HCT116 (cell line): ENCODE data around the gene GPRC5A. TPM values are rescaled to one million over a fixed set of nuclear protein-coding genes. Genes with fewer than 3 reads are reported as not detected.

ENCODE experiments used
- ATAC-seq: fragments of 200-7000 bp; cut with Tn5 transposase; 2 replicates; pipeline ENCODE4 v1.9.1; 2020; ENCODE audit warnings: mild to moderate bottlenecking, moderate library complexity
- BruUV-seq: library from RNA; stranded (reverse); fragments of 400-500 nt; replicated peaks from 2 replicates; lab custom pipeline; 2021; lab: Mats Ljungman, UMichigan
- CTCF ChIA-PET: fragments of 300-600 bp; sonication (Branson Sonifier 250); formaldehyde crosslinking; loops from one replicate; lab custom pipeline; 2021; ENCODE audit warnings: antibody characterized with exemption; lab: Charles Lee
- POLR2A ChIA-PET: fragments of 300-600, 350-600 bp; sonication (Branson Sonifier 250); formaldehyde crosslinking; loops from one replicate; lab custom pipeline; 2021; ENCODE audit warnings: antibody characterized with exemption; lab: Charles Lee
- RAD21 ChIA-PET, 2 experiments: fragments of 300-600 bp; sonication (Branson Sonifier 250); formaldehyde crosslinking; loops; one replicate each; lab custom pipeline; 2023; ENCODE audit warnings: low total read pairs in 2 of 2; ENCODE audit not compliant: uncharacterized antibody in 2 of 2, unreplicated experiment in 2 of 2, low non-redundant PET in 1 of 2; lab: Charles Lee
- DNase-seq: peaks from one replicate; pipeline ENCODE4 v3.0.0-alpha.2; 2010; ENCODE audit warnings: low read depth, low spot score
- H2AFZ ChIP-seq: fragments of 200-600 bp; shearing (Covaris generic), sonication (generic); 2 replicates; pipeline ENCODE4 v1.6.1; 2017; ENCODE audit warnings: low read depth, mixed run types, mixed read lengths, antibody characterized with exemption, low read length; ENCODE audit not compliant: poor library complexity, severe bottlenecking
- H3K27ac ChIP-seq: 2 replicates; pipeline ENCODE4 v1.5.1; 2012; ENCODE audit warnings: low read depth, low read length
- H3K27me3 ChIP-seq: fragments of 200-600 bp; sonication (generic); 2 replicates; pipeline ENCODE4 v1.6.1; 2016; ENCODE audit warnings: mixed run types, low read length, mixed read lengths; ENCODE audit not compliant: insufficient read depth
- H3K36me3 ChIP-seq, 2 experiments: fragments of 200-500 bp in 1 of 2; fragments of 200-600 bp in 1 of 2; sonication (Bioruptor generic) in 1 of 2; sonication (generic) in 1 of 2; 2 replicates each; pipeline versions ENCODE4 v1.5.1 to v1.6.1; 2014 to 2016; ENCODE audit warnings: low read length in 2 of 2, inconsistent platforms in 1 of 2, mixed read lengths in 1 of 2, mixed run types in 1 of 2; ENCODE audit not compliant: insufficient read depth in 2 of 2, control insufficient read depth in 1 of 2
- H3K4me1 ChIP-seq, 2 experiments: fragments of 200-600 bp in 1 of 2; sonication (generic) in 1 of 2; 2 replicates each; pipeline versions ENCODE4 v1.5.1 to v1.6.1; 2012 to 2017; ENCODE audit warnings: low read length in 2 of 2, inconsistent platforms in 1 of 2, mild to moderate bottlenecking in 1 of 2, mixed read lengths in 1 of 2, mixed run types in 1 of 2, moderate library complexity in 1 of 2; ENCODE audit not compliant: insufficient read depth in 2 of 2, control insufficient read depth in 1 of 2
- H3K4me2 ChIP-seq: fragments of 200-600 bp; sonication (generic); 2 replicates; pipeline ENCODE4 v1.6.1; 2017; ENCODE audit warnings: mixed run types, low read length, mixed read lengths
- H3K4me3 ChIP-seq, 2 experiments: fragments of 200-600 bp in 1 of 2; sonication (generic) in 1 of 2; replicated peaks in 1 of 2; 2 replicates each; pipeline ENCODE4 v1.5.1; 2011 to 2016; ENCODE audit warnings: low read length in 2 of 2, control low read depth in 1 of 2, low read depth in 1 of 2, mild to moderate bottlenecking in 1 of 2, mixed read lengths in 1 of 2, mixed run types in 1 of 2
- H3K79me2 ChIP-seq: fragments of 200-600 bp; sonication (generic); 2 replicates; pipeline ENCODE4 v1.6.1; 2017; ENCODE audit warnings: mild to moderate bottlenecking, mixed run types, low read length, moderate library complexity, mixed read lengths; ENCODE audit not compliant: insufficient read depth
- H3K9ac ChIP-seq: fragments of 200-600 bp; sonication (generic); 2 replicates; pipeline ENCODE4 v1.6.1; 2016; ENCODE audit warnings: low read length, mixed read lengths
- H3K9me2 ChIP-seq: fragments of 200-600 bp; sonication (generic), shearing (Covaris generic); 2 replicates; pipeline ENCODE4 v1.6.1; 2017; ENCODE audit warnings: mixed run types, mild to moderate bottlenecking, moderate library complexity; ENCODE audit not compliant: insufficient read depth
- H3K9me3 ChIP-seq, 2 experiments: fragments of 200-500 bp in 1 of 2; fragments of 200-600 bp in 1 of 2; sonication (Bioruptor generic) in 1 of 2; sonication (generic) in 1 of 2; 2 replicates each; pipeline ENCODE4 v1.6.1; 2014 to 2017; ENCODE audit warnings: low read length in 2 of 2, mixed read lengths in 2 of 2, inconsistent platforms in 1 of 2, low read depth in 1 of 2, mild to moderate bottlenecking in 1 of 2, mixed run types in 1 of 2, moderate library complexity in 1 of 2; ENCODE audit not compliant: control insufficient read depth in 1 of 2, insufficient read depth in 1 of 2
- H4K20me1 ChIP-seq: fragments of 200-600 bp; sonication (generic), shearing (Covaris generic); 2 replicates; pipeline ENCODE4 v1.6.1; 2017; ENCODE audit warnings: mixed run types, mild to moderate bottlenecking, moderate library complexity; ENCODE audit not compliant: insufficient read depth
- CTCF ChIP-seq, 3 experiments: fragments of 200-600 bp in 1 of 3; sonication (generic) in 1 of 3; IDR thresholded peaks in 2 of 3; conservative IDR thresholded peaks in 1 of 3; 2 replicates each; pipeline ENCODE4 v1.5.1; 2012 to 2017; ENCODE audit warnings: low read depth in 2 of 3, low read length in 2 of 3, antibody characterized with exemption in 1 of 3, borderline replicate concordance in 1 of 3, control low read depth in 1 of 3, mild to moderate bottlenecking in 1 of 3, mixed read lengths in 1 of 3, mixed run types in 1 of 3, moderate library complexity in 1 of 3; ENCODE audit not compliant: insufficient read depth in 1 of 3
- POLR2AphosphoS5 ChIP-seq: IDR thresholded peaks from 2 replicates; pipeline ENCODE4 v1.6.1; 2011; ENCODE audit warnings: mild to moderate bottlenecking, low read depth, low read length, moderate library complexity
- YY1 ChIP-seq: IDR thresholded peaks from 2 replicates; pipeline ENCODE4 v1.6.1; 2011; ENCODE audit warnings: low read length, low read depth, moderate library complexity, mild to moderate bottlenecking; ENCODE audit not compliant: insufficient replicate concordance; ENCODE audit errors: extremely low read depth
- intact Hi-C: fragments of 100-400 bp; cut with micrococcal nuclease; formaldehyde crosslinking; loops from 2 replicates; pipeline ENCODE4 v1.10.0; 2022
- total RNA-seq: library from RNA; stranded (reverse); gene quantifications from one replicate; pipeline ENCODE4 v1.2.1, GENCODE V29; 2021; ENCODE audit not compliant: unreplicated experiment

GPRC5A gene
- total RNA-seq, 1 experiment from 2014 or later, result 305 TPM

GRCh38 chr12:12890543-12891079, 751 bp upstream of the GPRC5A start:
- Histone ChIP-seq H3K9ac (peak overlapping the region; percentile 89), H3K27ac (peak overlapping the region; percentile 93), H3K36me3 (peaks cover 0 to 15% of the 10 kb centered on the region in 2 experiments; a peak in 1 of 4 replicates), H2AFZ (no peak overlapping the region), H3K4me3 (peak overlapping the region; percentile 59 to 91), H3K9me2 (no peaks in the 10 kb centered on the region), H3K27me3 (no peaks in the 10 kb centered on the region), H3K4me2 (peak overlapping the region; percentile 97), H3K9me3 (no peaks in the 10 kb centered on the region), H3K79me2 (peaks cover 46% of the 10 kb centered on the region), H3K4me1 (peaks cover 58 to 91% of the 10 kb centered on the region in 2 experiments), H4K20me1 (0 out of 2 replicates have a peak, but pooled peaks cover 3% of the 10 kb centered on the region)
- ChIA-PET POLR2A (interaction anchor here (0.7 to 3.9 kb wide), 20 partner anchors 8 to 168 kb away, joined by 3 to 66 read pairs (median 6); no protein-coding TSS in a partner anchor), CTCF (interaction anchor here (0.8 to 3.7 kb wide), 5 partner anchors 18 to 101 kb away, joined by 3 to 29 read pairs (median 3); no protein-coding TSS in a partner anchor), RAD21 (interaction anchor here (1.4 to 2.0 kb wide), 3 partner anchors 53 to 78 kb away, joined by 4 to 12 read pairs (median 10); partner anchors contain the start of gene DDX47 (in 1 of the 2))
- TF ChIP-seq YY1 (peak; percentile 68), CTCF (IDR thresholded peaks at IDR 0.05 in 2 of 3, conservative IDR thresholded peaks at IDR 0.05 in 1 of 3; ENCODE audit: borderline replicate concordance in 1 of 3, insufficient read depth in 1 of 3, low read depth in 2 of 3, low read length in 2 of 3) (0 out of 6 replicates have a peak, but pooled peaks of 1 of the 3 experiments have one; percentile 15), POLR2AphosphoS5 (no peak)
- intact Hi-C loops, result loop anchor here (1.0 to 10.0 kb wide), 6 partner anchors 18 to 166 kb away; partner anchors contain the start of genes APOLD1 and DDX47
- ATAC-seq (peak; percentile 65), DNase-seq (no peak)
- TSS peak; percentile 84 for BruUV-seq
